ENCODE results near the gene PTPRK.

- TF ChIP-seq CTCF (IDR thresholded peaks at IDR 0.05): no peak
- no peak for TF ChIP-seq POLR2A (IDR thresholded peaks at IDR 0.05)
- TF ChIP-seq POLR2AphosphoS5 (IDR thresholded peaks at IDR 0.05): no peak
- TF ChIP-seq EP300 (IDR thresholded peaks at IDR 0.05): no peak
Measured at GRCh38 chr6:128233531-128233930, 286.9 kb downstream of the PTPRK start.

Data from sigmoid colon (tissue), 4 donors.